Left lung (tissue), 10 donors: ENCODE measurements around the gene IGF1R. TPM values are rescaled to one million over a fixed set of nuclear protein-coding genes. Genes with fewer than 3 reads are reported as not detected.

Source experiments
- ATAC-seq: fragments of 200-7000 bp; cut with Tn5 transposase; one replicate; pipeline ENCODE4 v1.9.1; 2020; ENCODE audit warnings: moderate library complexity
- DNase-seq, 4 donors: peaks; one replicate each; pipeline ENCODE4 v3.0.0-alpha.2; 2013 to 2020
- H3K27ac ChIP-seq, 2 donors: fragments of 200-600 bp; sonication (generic) in 1 of 2; one replicate each; pipeline versions ENCODE4 v1.5.0 to v1.8.0; 2020 to 2021
- H3K27me3 ChIP-seq, 2 donors: fragments of 200-600 bp; sonication (generic) in 1 of 2; one replicate each; pipeline versions ENCODE4 v1.5.0 to v1.8.0; 2020 to 2021
- H3K36me3 ChIP-seq, 2 donors: fragments of 200-600 bp; sonication (generic) in 1 of 2; one replicate each; pipeline versions ENCODE4 v1.5.0 to v1.8.0; 2020 to 2021
- H3K4me1 ChIP-seq, 2 donors: fragments of 200-600 bp; one replicate each; pipeline ENCODE4 v1.8.0; 2021
- H3K4me3 ChIP-seq, 2 donors: fragments of 200-600 bp; sonication (generic) in 1 of 2; one replicate each; pipeline versions ENCODE4 v1.5.0 to v1.8.0; 2020 to 2021; ENCODE audit warnings: mild to moderate bottlenecking in 1 of 2
- H3K9me3 ChIP-seq, 2 donors: fragments of 200-600 bp; sonication (generic) in 1 of 2; one replicate each; pipeline versions ENCODE4 v1.5.0 to v1.8.0; 2020 to 2021
- intact Hi-C, 2 donors: fragments of 100-400 bp; cut with DNase I; formaldehyde crosslinking; loops; one replicate each; pipeline versions ENCODE4 v1.11.2 to v1.14.2; 2022
- polyA plus RNA-seq, 6 donors: library from polyadenylated mRNA; unstranded; fragments of 120-200 nt; gene quantifications; one replicate each; pipeline ENCODE4 v1.2.1, GENCODE V29; 2013; ENCODE audit not compliant: insufficient read length in 6 of 6
- total RNA-seq, 2 donors: library from RNA; stranded (reverse); fragmentation: NEBNext Ultra II Directional; extraction: Animal tissue kit (Norgen Biotek cat#: 25700); gene quantifications; one replicate each; pipeline ENCODE4 v1.2.1, GENCODE V29; 2021
- TF ChIP-seq, protein P1 (sequence below), 2 donors: fragments of 200-600 bp; sonication (generic) in 1 of 2; IDR thresholded peaks; one replicate each; pipeline versions ENCODE4 v1.5.0 to v1.8.0; 2021; ENCODE audit warnings: antibody characterized with exemption in 2 of 2
- donor health status: DM: no; HTN: yes; CAD: no.
- donor health status: DM: no; HTN: no; CAD: no.

The IGF1R gene
- total and polyA plus RNA-seq, 8 donors: 32.0 to 41.0 (median 37.0) TPM

DNA sequence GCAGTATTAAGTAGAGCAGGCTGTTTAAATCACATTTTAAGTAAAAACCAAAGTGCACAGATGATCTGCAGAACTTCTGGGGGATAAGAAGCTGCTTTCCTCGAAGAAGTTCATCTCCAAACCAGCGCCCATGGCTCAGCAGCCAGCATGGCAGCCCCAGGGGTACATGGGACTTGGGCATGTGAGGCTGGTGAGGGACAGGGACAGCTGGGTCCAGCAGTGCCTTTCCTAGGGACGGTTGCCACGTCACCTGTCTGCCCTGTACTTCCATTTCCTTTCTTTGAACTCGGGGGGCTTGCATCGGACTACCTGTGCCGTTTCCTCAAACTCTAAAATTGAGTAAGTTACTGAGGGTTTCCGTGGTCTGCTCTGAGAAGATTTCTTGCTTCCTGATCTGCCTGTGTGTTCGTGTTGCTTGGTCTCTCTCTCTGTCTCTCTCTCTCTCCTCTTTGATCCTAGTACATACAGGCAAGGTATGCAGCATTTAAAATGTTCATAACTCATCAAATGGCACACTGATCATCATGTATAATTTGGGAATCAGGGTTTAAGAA lies 67.6 kb downstream of the IGF1R start:
- Histone ChIP-seq H3K4me1 (peaks cover 12 to 49% of the 10 kb centered on the region in 2 donors), H3K36me3 (no peaks in the 10 kb centered on the region), H3K9me3 (no peaks in the 10 kb centered on the region), H3K27me3 (no peaks in the 10 kb centered on the region), H3K27ac (no peak overlapping the region), H3K4me3 (no peak overlapping the region)
- ATAC-seq (no peak), DNase-seq (no peak)
- intact Hi-C loops: no loop called here
- TF ChIP-seq, protein P1, sequence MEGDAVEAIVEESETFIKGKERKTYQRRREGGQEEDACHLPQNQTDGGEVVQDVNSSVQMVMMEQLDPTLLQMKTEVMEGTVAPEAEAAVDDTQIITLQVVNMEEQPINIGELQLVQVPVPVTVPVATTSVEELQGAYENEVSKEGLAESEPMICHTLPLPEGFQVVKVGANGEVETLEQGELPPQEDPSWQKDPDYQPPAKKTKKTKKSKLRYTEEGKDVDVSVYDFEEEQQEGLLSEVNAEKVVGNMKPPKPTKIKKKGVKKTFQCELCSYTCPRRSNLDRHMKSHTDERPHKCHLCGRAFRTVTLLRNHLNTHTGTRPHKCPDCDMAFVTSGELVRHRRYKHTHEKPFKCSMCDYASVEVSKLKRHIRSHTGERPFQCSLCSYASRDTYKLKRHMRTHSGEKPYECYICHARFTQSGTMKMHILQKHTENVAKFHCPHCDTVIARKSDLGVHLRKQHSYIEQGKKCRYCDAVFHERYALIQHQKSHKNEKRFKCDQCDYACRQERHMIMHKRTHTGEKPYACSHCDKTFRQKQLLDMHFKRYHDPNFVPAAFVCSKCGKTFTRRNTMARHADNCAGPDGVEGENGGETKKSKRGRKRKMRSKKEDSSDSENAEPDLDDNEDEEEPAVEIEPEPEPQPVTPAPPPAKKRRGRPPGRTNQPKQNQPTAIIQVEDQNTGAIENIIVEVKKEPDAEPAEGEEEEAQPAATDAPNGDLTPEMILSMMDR (IDR thresholded peaks at IDR 0.05): no peak

DNA sequence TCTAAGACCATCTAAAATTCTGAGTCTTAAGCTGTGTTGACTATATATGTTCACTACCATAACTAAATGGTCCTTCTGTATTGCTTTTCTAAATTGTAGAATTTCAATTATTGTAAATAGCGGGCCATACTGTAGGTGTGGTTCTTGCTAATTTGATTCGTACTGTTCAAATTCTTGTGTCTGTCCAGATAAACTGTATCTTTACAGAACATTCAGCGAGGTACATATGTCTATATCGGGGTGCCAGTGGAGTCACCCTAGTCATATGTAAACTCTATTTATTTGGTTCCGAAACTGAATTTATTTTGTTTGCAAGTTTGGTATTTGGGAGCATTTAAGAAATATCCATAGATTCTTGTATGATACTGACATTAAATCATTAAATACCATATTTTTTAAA lies 69.0 kb downstream of the IGF1R start:
- ATAC-seq: no peak
- TF ChIP-seq, protein P1 (IDR thresholded peaks at IDR 0.05): no peak
- Histone ChIP-seq H3K27ac (no peak overlapping the region), H3K27me3 (no peaks in the 10 kb centered on the region), H3K36me3 (no peaks in the 10 kb centered on the region), H3K9me3 (no peaks in the 10 kb centered on the region), H3K4me3 (no peak overlapping the region), H3K4me1 (peaks cover 12 to 49% of the 10 kb centered on the region in 2 donors)
- intact Hi-C loops: no loop called here
- DNase-seq: no peak

DNA sequence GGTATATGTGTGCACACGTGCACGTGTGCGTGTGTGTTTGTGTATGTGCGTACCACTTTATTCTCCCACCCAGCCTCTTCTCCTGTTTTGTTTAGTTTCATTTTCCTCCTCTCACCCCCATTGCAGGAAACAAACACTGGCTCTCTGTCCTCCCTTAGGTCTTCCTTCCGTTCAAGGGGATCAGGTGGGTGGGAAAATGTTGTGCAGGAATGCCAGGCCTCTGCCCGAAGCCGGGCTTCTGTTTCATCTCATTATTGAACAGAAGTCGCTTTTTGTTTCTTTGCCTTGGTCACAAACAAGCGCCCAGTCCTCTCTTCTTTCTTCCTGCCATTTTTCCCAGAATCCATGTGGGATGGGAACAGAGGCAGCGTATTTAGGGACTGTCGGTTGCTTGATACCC lies 69.6 kb downstream of the IGF1R start:
- Histone ChIP-seq H3K27ac (no peak overlapping the region), H3K4me3 (no peak overlapping the region), H3K9me3 (no peaks in the 10 kb centered on the region), H3K4me1 (peaks cover 12 to 47% of the 10 kb centered on the region in 2 donors), H3K36me3 (no peaks in the 10 kb centered on the region), H3K27me3 (no peaks in the 10 kb centered on the region)
- DNase-seq: no peak
- no peak for ATAC-seq
- TF ChIP-seq, protein P1 (IDR thresholded peaks at IDR 0.05): no peak
- intact Hi-C loops: no loop called here

DNA sequence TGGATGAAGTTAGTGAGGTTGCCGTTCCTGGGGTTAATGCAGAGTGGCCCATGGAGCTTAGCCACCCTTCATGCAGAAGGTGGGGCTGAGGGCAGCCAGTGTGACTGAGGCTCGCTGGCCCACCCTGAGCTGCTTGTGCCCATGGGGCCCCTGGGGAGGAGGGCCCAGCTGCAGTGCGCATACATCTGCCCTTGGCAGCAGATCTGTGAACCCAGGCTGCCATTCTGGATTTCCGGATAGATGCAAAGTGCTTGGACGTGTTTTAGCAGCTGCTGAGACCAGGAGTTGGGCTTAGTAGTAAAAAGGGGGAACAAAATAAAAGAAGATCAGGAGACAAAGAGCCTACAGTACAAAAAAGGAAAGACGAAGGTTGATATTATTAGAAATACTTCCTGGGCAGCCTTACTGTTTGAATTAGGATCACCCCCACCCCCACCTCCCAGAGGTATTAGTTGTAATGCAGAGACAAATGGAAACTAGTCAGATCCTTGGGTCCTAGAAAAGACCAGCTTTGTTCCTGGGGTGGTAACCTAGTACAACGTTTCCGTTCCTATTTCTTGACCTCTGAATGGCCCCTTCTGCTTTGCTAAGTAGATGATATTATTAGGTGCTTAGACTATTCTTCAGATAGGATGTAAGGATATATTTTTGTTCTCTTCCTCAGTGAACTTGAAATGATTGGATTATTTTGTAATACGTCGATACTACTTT lies 70.2 kb downstream of the IGF1R start:
- Histone ChIP-seq H3K27ac (no peak overlapping the region), H3K4me3 (no peak overlapping the region), H3K27me3 (no peaks in the 10 kb centered on the region), H3K36me3 (no peaks in the 10 kb centered on the region), H3K9me3 (no peaks in the 10 kb centered on the region), H3K4me1 (peaks cover 12 to 40% of the 10 kb centered on the region in 2 donors)
- ATAC-seq (no peak), DNase-seq (no peak)
- intact Hi-C loops: no loop called here
- TF ChIP-seq, protein P1 (IDR thresholded peaks at IDR 0.05): no peak

DNA sequence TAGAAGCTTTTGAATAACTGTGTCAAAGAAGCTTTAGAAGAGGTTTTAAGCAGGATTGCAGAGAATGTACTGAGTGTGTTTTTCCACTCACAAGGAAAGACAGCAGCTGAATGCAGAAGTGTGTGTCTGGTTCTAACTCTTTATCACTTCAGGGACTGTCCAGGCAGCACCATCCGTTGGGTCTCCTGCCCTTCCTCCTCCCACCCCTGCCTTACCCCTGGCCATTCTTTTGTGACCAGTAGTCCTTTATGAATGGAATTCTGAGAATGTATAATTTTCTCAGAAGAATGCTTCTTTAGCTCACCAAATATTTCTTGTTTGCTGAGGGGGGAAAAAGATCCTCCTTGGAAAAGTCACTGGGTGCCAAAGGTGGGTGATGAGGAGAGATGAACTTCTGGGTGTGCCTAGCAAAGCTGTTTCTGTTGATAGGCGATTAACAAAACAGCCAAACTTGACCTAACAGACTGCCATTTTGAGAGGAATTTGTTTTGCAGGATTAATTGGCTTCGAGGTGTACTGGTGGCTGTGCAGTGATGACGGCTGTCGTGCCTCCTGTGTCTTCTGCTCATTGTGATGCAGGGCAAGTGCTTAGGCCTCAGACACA lies 70.9 kb downstream of the IGF1R start:
- no peak overlapping the region for H3K4me3 ChIP-seq
- ATAC-seq (no peak), DNase-seq (no peak)
- H3K4me1 ChIP-seq: peaks cover 12 to 34% of the 10 kb centered on the region in 2 donors
- H3K27me3 ChIP-seq: no peaks in the 10 kb centered on the region
- H3K27ac ChIP-seq: no peak overlapping the region
- H3K9me3 ChIP-seq: no peaks in the 10 kb centered on the region
- H3K36me3 ChIP-seq: no peaks in the 10 kb centered on the region
- intact Hi-C loops: no loop called here
- TF ChIP-seq, protein P1 (IDR thresholded peaks at IDR 0.05): no peak
